Thyroid gland (tissue), 4 donors: ENCODE measurements around the gene TRMU. TPM values are rescaled to one million over a fixed set of nuclear protein-coding genes. Genes with fewer than 3 reads are reported as not detected.
A peak's percentile ranks its signal among the peaks of the same experiment; 100 is the strongest.

ENCODE experiments used
- DNase-seq, 2 donors: peaks; one replicate each; pipeline ENCODE4 v3.0.0-alpha.2; 2019
- H3K27ac ChIP-seq, 3 donors: fragments of 200-600 bp; sonication (generic); 1 replicate in 2 of 3; 2 replicates in 1 of 3; pipeline ENCODE4 v1.5.1; 2016 to 2019; ENCODE audit warnings: mild to moderate bottlenecking in 1 of 3, moderate library complexity in 1 of 3
- H3K27me3 ChIP-seq: fragments of 200-600 bp; sonication (generic); one replicate; pipeline ENCODE4 v1.5.1; 2019
- H3K36me3 ChIP-seq, 2 donors: fragments of 200-600 bp; sonication (generic); one replicate each; pipeline ENCODE4 v1.5.1; 2016 to 2019
- H3K4me1 ChIP-seq, 2 donors: fragments of 200-600 bp; sonication (generic); one replicate each; pipeline ENCODE4 v1.5.1; 2017 to 2019
- H3K4me3 ChIP-seq, 3 donors: fragments of 200-600 bp; sonication (generic); replicated peaks in 1 of 3; 1 replicate in 2 of 3; 2 replicates in 1 of 3; pipeline ENCODE4 v1.5.1; 2016; ENCODE audit warnings: mild to moderate bottlenecking in 1 of 3
- H3K9me3 ChIP-seq: fragments of 200-600 bp; sonication (generic); one replicate; pipeline ENCODE4 v1.5.1; 2017
- POLR2A ChIP-seq, 2 donors: fragments of 450-650 bp; IDR thresholded peaks; one replicate each; pipeline ENCODE4 v1.6.1; 2017; ENCODE audit warnings: antibody characterized with exemption in 2 of 2, mild to moderate bottlenecking in 2 of 2, moderate library complexity in 1 of 2
- WGBS, 2 donors: methylation state at CpG; one replicate each; pipeline ENCODE4 v1.1.5; 2017; 5-methylcytosine and 5-hydroxymethylcytosine counted together
- intact Hi-C: fragments of 100-400 bp; cut with DNase I; formaldehyde crosslinking; loops from one replicate; pipeline ENCODE4 v1.15.1; 2023
- total RNA-seq, 4 donors: library from RNA; depleted of rRNA; stranded (reverse); fragments of >200 nt; gene quantifications; one replicate each; pipeline ENCODE4 v1.2.3, GENCODE V29; 2016
- TF ChIP-seq, protein P1 (sequence below), 6 experiments: fragments of 200-600 bp in 3 of 6; fragments of 450-650 bp in 3 of 6; sonication (generic) in 3 of 6; IDR thresholded peaks; one replicate each; pipeline ENCODE4 v1.5.1; 2016 to 2019; ENCODE audit warnings: antibody characterized with exemption in 6 of 6, mild to moderate bottlenecking in 2 of 6, inconsistent platforms in 1 of 6, moderate library complexity in 1 of 6

TRMU gene
- total RNA-seq, 4 donors from 2014 or later: 30.7 to 113 (median 49.0) TPM

DNA sequence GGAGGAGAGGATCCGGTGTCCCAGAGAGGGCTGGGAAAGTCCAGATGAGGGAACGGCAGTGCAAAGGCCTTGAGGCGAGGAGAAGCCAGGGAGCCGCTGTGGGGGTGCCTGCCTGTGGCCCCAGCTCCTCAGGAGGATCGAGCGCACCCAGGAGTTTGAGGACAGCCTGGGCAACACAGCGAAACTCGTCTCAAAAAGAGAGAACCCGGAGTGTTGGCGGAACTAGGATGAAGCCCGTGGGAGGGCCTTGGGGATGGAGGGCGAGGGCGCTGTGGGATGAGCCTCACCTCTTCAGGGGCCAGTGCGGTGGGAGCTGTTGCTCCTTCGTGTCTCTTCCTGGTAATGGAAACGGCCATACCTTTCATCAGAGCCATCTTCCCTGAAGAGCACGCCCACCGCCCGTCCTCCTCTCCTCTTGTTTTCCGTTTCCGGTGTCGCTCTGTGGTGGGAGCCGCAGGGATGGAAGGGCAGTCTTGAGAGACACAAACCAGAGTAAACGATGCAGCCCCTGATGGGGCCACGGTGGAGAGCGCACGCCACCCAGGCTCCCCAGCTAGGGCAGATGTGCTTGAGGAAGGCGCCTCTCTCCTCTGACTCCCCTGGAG lies 15.7 kb downstream of the TRMU start:
- no peak overlapping the region for H3K27ac ChIP-seq
- H3K4me3 ChIP-seq: no peak overlapping the region
- no peak for DNase-seq
- no peaks in the 10 kb centered on the region for H3K9me3 ChIP-seq
- H3K36me3 ChIP-seq: peaks cover 61 to 68% of the 10 kb centered on the region in 2 donors
- peaks cover 6 to 7% of the 10 kb centered on the region in 2 donors for H3K4me1 ChIP-seq
- WGBS, 2 donors: 93% methylated on average over 28 of the region's 28 CpGs
- intact Hi-C loops: no loop called here
- no peaks in the 10 kb centered on the region for H3K27me3 ChIP-seq
- TF ChIP-seq, protein P1, sequence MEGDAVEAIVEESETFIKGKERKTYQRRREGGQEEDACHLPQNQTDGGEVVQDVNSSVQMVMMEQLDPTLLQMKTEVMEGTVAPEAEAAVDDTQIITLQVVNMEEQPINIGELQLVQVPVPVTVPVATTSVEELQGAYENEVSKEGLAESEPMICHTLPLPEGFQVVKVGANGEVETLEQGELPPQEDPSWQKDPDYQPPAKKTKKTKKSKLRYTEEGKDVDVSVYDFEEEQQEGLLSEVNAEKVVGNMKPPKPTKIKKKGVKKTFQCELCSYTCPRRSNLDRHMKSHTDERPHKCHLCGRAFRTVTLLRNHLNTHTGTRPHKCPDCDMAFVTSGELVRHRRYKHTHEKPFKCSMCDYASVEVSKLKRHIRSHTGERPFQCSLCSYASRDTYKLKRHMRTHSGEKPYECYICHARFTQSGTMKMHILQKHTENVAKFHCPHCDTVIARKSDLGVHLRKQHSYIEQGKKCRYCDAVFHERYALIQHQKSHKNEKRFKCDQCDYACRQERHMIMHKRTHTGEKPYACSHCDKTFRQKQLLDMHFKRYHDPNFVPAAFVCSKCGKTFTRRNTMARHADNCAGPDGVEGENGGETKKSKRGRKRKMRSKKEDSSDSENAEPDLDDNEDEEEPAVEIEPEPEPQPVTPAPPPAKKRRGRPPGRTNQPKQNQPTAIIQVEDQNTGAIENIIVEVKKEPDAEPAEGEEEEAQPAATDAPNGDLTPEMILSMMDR (IDR thresholded peaks at IDR 0.05): no peak
- TF ChIP-seq POLR2A (IDR thresholded peaks at IDR 0.05): no peak

DNA sequence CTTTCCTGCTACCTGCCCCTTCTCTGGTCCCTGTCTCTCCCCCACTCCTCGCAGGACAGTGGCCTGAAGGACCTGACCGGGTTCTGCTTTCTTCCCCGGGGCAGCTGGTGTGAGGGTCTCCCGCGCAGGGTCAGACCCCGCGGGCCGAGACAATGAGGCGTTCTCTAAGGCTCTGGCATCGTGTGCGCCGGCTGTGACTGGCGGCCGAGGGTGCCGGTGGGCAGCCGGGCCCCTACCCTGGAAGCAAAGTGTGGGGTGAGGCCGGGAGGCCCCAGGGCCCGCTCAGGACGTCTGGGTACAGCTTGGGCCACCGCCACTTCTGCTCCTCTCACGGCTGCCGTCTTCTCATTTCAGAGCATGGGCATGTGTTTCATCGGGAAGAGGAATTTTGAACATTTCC lies 16.3 kb downstream of the TRMU start:
- intact Hi-C loops: no loop called here
- H3K4me1 ChIP-seq: peaks cover 6 to 7% of the 10 kb centered on the region in 2 donors
- peaks cover 59 to 68% of the 10 kb centered on the region in 2 donors for H3K36me3 ChIP-seq
- DNase-seq: no peak
- H3K4me3 ChIP-seq: no peak overlapping the region
- no peak overlapping the region for H3K27ac ChIP-seq
- H3K27me3 ChIP-seq: no peaks in the 10 kb centered on the region
- TF ChIP-seq, protein P1 (IDR thresholded peaks at IDR 0.05): no peak
- no peak for TF ChIP-seq POLR2A (IDR thresholded peaks at IDR 0.05)
- 92 to 93% methylated on average over 12 to 22 of the region's 23 CpGs for WGBS, 2 donors
- no peaks in the 10 kb centered on the region for H3K9me3 ChIP-seq

DNA sequence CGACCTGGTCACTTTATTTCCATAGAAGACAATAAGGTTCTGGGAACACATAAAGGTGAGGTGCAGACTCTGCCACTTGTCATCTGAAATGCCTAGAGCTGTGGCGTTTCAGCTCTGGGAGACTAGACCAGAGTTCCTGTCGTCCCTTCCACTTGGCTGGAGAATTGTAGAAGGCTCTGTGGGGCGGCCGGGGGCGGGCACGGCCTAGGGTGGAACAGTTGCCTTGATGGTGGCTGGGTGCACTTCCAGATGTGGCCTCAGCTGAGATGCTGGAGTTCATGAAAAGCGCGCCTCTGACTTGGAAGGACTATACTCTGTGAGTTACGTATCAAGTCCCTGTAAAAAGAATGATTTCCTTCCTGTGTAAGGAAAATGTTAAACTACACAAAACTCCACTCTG lies 16.8 kb downstream of the TRMU start:
- no peaks in the 10 kb centered on the region for H3K27me3 ChIP-seq
- H3K36me3 ChIP-seq: peaks cover 59 to 68% of the 10 kb centered on the region in 2 donors
- TF ChIP-seq, protein P1 (IDR thresholded peaks at IDR 0.05): no peak
- no peak for TF ChIP-seq POLR2A (IDR thresholded peaks at IDR 0.05)
- peaks cover 6 to 7% of the 10 kb centered on the region in 2 donors for H3K4me1 ChIP-seq
- DNase-seq: no peak
- no peaks in the 10 kb centered on the region for H3K9me3 ChIP-seq
- intact Hi-C loops: no loop called here
- no peak overlapping the region for H3K27ac ChIP-seq
- no peak overlapping the region for H3K4me3 ChIP-seq
- WGBS, 2 donors: 91 to 93% methylated on average over 7 to 10 of the region's 10 CpGs

DNA sequence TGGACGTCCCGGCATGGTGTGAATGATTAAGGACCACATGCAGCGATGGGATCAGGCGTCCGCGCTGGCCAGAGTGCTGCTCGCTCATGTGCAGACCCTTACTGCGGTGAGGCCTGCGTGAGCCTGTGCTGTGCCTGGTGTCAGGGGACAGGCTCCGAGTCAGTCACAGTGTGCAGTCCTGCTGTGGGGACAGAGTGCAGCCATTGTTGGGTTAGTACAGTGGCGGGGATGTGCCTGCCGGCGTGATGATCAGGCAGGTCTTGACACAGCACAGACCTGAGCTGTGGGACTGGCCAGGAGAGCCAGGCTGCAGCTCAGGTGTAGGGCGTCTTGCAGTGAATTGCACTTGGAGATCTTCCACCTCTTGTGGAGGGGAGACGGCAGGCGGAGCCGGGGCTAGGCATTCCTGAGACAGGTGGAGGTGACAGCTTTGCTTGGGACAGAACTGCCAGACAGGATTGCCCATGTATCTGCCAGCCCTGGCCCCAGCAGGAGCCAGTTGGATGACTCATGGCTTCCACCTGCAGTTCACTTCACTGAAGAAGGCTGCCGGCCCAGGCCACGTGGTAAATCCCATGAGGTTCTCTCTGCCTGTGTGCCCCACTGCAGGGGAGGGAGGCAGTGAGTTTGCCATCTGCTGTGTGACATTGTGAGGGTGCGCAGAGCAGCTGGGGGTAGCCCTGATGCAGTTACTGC lies 17.3 kb downstream of the TRMU start:
- DNase-seq: peak; percentile 35 to 53
- 86% methylated on average over 14 to 15 of the region's 20 CpGs for WGBS, 2 donors
- no peak for TF ChIP-seq POLR2A (IDR thresholded peaks at IDR 0.05)
- TF ChIP-seq, protein P1 (IDR thresholded peaks at IDR 0.05): no peak
- no peak overlapping the region for H3K27ac ChIP-seq
- peaks cover 55 to 65% of the 10 kb centered on the region in 2 donors for H3K36me3 ChIP-seq
- H3K4me3 ChIP-seq: no peak overlapping the region
- intact Hi-C loops: no loop called here
- H3K27me3 ChIP-seq: no peaks in the 10 kb centered on the region
- no peaks in the 10 kb centered on the region for H3K9me3 ChIP-seq
- H3K4me1 ChIP-seq: peaks cover 6 to 7% of the 10 kb centered on the region in 2 donors

DNA sequence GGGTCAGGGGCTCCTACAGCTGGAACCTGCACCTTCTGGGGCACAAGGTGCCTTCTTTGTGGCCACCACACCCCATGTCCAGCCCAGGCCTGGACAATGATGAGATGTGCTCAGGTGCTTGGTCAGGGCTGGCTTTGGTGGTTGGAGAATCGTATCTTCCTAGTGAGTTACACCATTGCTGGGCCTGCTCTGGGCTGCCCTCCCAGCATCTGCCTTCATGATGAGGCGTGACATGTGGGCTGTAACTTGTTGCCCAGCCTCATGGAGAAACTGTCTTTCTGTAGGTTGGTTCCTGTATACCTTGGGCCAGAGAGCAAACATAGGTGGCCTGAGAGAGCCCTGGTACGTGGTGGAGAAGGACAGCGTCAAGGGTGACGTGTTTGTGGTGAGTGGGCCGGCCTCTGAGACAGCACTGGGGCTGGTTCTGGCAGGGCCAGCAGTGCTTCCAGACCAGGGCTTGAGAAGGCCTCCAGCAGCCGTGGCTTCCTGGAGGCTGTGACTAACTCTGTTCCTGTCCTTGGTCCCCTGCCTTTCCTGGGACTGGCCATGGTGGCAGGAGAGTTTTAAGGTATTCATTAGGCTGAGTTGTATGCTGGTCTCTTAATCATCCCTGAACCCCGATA lies 18.1 kb downstream of the TRMU start:
- Histone ChIP-seq H3K27me3 (no peaks in the 10 kb centered on the region), H3K27ac (no peak overlapping the region), H3K36me3 (peaks cover 48 to 58% of the 10 kb centered on the region in 2 donors), H3K4me1 (peaks cover 7 to 13% of the 10 kb centered on the region in 2 donors), H3K4me3 (no peak overlapping the region), H3K9me3 (no peaks in the 10 kb centered on the region)
- 81 to 97% methylated on average over 6 to 8 of the region's 8 CpGs for WGBS, 2 donors
- DNase-seq: no peak
- TF ChIP-seq, protein P1 (IDR thresholded peaks at IDR 0.05): no peak
- no peak for TF ChIP-seq POLR2A (IDR thresholded peaks at IDR 0.05)
- intact Hi-C loops: no loop called here
